Progenitor cell of endocrine pancreas (in vitro differentiated cells): Measurements from ENCODE around the gene ZSCAN18. TPM values are rescaled to one million over a fixed set of nuclear protein-coding genes. Genes with fewer than 3 reads are reported as not detected.

ENCODE experiments used
- DNase-seq: peaks from one replicate; pipeline ENCODE4 v3.0.0; 2021; ENCODE audit warnings: low spot score; ENCODE audit not compliant: unreplicated experiment
- H3K27ac Mint-ChIP-seq: 2 replicates; pipeline ENCODE4 v1.8.0; 2021; ENCODE audit warnings: mild to moderate bottlenecking, moderate library complexity, mixed read lengths
- H3K27me3 Mint-ChIP-seq: 2 replicates; pipeline ENCODE4 v1.8.0; 2021; ENCODE audit warnings: mixed read lengths
- H3K36me3 Mint-ChIP-seq: 2 replicates; pipeline ENCODE4 v1.8.0; 2022; ENCODE audit warnings: mixed read lengths; ENCODE audit not compliant: insufficient read depth
- H3K4me1 Mint-ChIP-seq: 2 replicates; pipeline ENCODE4 v1.8.0; 2021; ENCODE audit warnings: low read depth, mixed read lengths
- H3K4me3 Mint-ChIP-seq: 2 replicates; pipeline ENCODE4 v1.8.0; 2021; ENCODE audit warnings: low read depth, mild to moderate bottlenecking, moderate library complexity, mixed read lengths
- H3K9me3 Mint-ChIP-seq: 2 replicates; pipeline ENCODE4 v1.8.0; 2021; ENCODE audit warnings: low read depth, mixed read lengths
- total RNA-seq: library from RNA; stranded (reverse); gene quantifications from 2 replicates; pipeline ENCODE4 v1.2.1, GENCODE V29; 2021
- TF ChIP-seq, protein P1 (sequence below): fragments of 200-600 bp; sonication (generic); IDR thresholded peaks from one replicate; pipeline ENCODE4 v1.5.0; 2021; ENCODE audit warnings: antibody characterized with exemption, mild to moderate bottlenecking; ENCODE audit not compliant: unreplicated experiment

ZSCAN18 gene
- total RNA-seq, 1 donor from 2014 or later, result 118 TPM

DNA sequence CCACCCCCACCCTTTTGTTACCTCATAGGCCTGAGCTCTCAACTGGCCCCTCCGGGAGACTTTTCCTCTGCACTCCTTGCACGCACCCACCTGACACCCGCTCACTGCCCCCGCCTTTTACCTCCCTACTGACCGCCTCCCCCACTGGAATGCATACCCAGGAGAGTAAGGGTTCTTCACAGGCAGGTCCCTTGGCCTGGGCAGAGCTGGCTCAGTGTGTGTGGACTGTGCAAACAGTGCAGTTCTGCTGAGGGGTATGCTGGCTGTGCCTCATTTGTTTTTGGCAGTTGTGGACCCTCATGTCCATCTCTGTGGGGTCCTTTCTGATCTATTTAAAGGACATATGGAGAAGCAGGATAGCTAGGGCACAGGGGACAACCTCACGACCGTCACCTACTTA, 5.0 kb downstream of the ZSCAN18 start:
- TF ChIP-seq, protein P1, sequence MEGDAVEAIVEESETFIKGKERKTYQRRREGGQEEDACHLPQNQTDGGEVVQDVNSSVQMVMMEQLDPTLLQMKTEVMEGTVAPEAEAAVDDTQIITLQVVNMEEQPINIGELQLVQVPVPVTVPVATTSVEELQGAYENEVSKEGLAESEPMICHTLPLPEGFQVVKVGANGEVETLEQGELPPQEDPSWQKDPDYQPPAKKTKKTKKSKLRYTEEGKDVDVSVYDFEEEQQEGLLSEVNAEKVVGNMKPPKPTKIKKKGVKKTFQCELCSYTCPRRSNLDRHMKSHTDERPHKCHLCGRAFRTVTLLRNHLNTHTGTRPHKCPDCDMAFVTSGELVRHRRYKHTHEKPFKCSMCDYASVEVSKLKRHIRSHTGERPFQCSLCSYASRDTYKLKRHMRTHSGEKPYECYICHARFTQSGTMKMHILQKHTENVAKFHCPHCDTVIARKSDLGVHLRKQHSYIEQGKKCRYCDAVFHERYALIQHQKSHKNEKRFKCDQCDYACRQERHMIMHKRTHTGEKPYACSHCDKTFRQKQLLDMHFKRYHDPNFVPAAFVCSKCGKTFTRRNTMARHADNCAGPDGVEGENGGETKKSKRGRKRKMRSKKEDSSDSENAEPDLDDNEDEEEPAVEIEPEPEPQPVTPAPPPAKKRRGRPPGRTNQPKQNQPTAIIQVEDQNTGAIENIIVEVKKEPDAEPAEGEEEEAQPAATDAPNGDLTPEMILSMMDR, result no peak
- Mint-ChIP-seq H3K27me3 (no peaks in the 10 kb centered on the region), H3K4me3 (no peak overlapping the region), H3K9me3 (no peaks in the 10 kb centered on the region), H3K36me3 (peaks cover 25% of the 10 kb centered on the region), H3K27ac (no peak overlapping the region), H3K4me1 (peaks cover 5% of the 10 kb centered on the region)
- no peak for DNase-seq

GRCh38 chr19:58091251-58091995, 6.6 kb downstream of the ZSCAN18 start:
- H3K27me3 Mint-ChIP-seq, result no peaks in the 10 kb centered on the region
- DNase-seq, result no peak
- H3K4me1 Mint-ChIP-seq, result no peaks in the 10 kb centered on the region
- H3K9me3 Mint-ChIP-seq, result no peaks in the 10 kb centered on the region
- TF ChIP-seq, protein P1, result no peak
- H3K4me3 Mint-ChIP-seq, result no peak overlapping the region
- no peak overlapping the region for H3K27ac Mint-ChIP-seq
- H3K36me3 Mint-ChIP-seq, result peaks cover 34% of the 10 kb centered on the region

DNA sequence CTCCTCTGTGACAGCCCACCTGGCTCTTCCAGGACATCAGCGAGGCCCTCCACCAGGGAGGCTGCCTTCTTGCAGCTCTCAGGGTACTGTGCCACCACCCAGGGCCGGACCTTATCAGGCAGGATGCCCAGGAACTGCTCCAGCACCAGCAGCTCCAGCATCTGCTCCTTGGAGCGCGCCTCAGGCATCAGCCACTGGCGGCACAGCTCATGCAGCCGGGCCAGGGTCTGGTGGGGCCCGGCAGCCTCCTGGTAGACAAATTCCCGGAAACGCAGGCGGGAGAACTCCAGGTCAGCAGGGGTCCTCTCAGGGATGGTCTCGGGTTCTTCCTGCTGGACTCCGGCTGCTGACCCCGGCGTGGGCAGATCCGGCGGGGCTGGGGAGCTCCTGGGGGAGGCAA, 8.2 kb downstream of the ZSCAN18 start:
- H3K36me3 Mint-ChIP-seq, result peaks cover 38% of the 10 kb centered on the region
- no peak for DNase-seq
- H3K4me1 Mint-ChIP-seq, result no peaks in the 10 kb centered on the region
- H3K27ac Mint-ChIP-seq, result no peak overlapping the region
- TF ChIP-seq, protein P1, result no peak
- H3K9me3 Mint-ChIP-seq, result no peaks in the 10 kb centered on the region
- no peaks in the 10 kb centered on the region for H3K27me3 Mint-ChIP-seq
- H3K4me3 Mint-ChIP-seq, result no peak overlapping the region

DNA sequence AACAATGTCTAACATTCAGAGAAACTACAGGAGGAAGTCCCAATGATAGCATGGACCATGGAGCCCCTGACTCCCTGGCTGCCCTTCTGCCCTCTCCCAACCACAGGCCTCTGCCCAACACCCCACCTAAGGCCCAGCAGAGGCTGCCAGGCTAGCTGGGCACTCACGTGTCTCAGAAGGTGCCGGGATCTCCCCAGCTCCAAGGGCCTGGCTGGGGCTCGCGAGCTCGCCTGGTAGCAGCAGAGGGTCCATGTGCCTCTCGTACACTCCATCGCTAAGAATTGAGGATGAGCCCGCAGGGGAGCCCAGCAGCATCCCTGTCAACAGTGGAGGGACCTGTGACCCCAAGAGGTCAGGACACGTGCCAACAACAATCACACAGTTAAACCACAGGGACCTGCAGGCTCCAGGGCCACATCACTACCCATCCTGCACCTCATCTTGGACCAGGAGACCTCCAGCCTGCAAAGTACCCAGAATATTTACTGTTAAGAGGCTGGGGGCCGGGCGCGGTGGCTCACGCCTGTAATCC, 9.4 kb downstream of the ZSCAN18 start:
- no peak overlapping the region for H3K27ac Mint-ChIP-seq
- H3K4me3 Mint-ChIP-seq, result no peak overlapping the region
- H3K27me3 Mint-ChIP-seq, result no peaks in the 10 kb centered on the region
- peaks cover 43% of the 10 kb centered on the region for H3K36me3 Mint-ChIP-seq
- peaks cover 6% of the 10 kb centered on the region for H3K9me3 Mint-ChIP-seq
- no peaks in the 10 kb centered on the region for H3K4me1 Mint-ChIP-seq
- TF ChIP-seq, protein P1, result no peak
- DNase-seq, result no peak

- H3K4me1 Mint-ChIP-seq, result no peaks in the 10 kb centered on the region
- TF ChIP-seq, protein P1, result no peak
- DNase-seq, result no peak
- no peaks in the 10 kb centered on the region for H3K27me3 Mint-ChIP-seq
- peaks cover 8% of the 10 kb centered on the region for H3K9me3 Mint-ChIP-seq
- H3K36me3 Mint-ChIP-seq, result peaks cover 48% of the 10 kb centered on the region
- H3K4me3 Mint-ChIP-seq, result no peak overlapping the region
- no peak overlapping the region for H3K27ac Mint-ChIP-seq
Observed at GRCh38 chr19:58086825-58087710, 11.0 kb downstream of the ZSCAN18 start.
